ENCODE measurements around the gene SLIT3.

DNA sequence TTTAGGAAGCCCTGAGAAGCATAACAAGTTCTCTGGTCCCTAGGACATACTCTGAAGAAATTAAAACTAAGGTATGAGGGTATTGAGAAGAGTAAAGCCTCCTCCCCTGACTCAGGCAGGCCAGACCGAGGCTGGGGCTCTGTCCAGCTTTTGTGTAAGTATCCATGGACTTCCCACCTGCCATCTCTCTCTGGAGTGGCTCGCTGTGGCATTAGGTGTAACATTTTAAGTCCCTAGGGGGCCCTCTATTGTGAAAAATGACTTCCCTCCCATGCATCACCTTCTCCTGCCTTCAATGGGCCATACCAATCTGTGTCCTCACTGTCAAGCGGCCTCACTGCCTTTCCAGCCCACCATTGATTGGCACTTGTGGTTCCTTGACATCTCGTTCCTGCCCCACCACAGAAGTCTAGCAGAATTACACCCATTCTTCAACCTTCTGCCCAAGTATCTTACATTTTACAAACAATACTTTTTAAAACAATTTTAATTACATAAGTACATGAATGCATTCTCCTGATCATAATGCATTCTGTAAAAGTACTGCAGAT lies 205.5 kb downstream of the SLIT3 start:
- TF ChIP-seq, protein P1, sequence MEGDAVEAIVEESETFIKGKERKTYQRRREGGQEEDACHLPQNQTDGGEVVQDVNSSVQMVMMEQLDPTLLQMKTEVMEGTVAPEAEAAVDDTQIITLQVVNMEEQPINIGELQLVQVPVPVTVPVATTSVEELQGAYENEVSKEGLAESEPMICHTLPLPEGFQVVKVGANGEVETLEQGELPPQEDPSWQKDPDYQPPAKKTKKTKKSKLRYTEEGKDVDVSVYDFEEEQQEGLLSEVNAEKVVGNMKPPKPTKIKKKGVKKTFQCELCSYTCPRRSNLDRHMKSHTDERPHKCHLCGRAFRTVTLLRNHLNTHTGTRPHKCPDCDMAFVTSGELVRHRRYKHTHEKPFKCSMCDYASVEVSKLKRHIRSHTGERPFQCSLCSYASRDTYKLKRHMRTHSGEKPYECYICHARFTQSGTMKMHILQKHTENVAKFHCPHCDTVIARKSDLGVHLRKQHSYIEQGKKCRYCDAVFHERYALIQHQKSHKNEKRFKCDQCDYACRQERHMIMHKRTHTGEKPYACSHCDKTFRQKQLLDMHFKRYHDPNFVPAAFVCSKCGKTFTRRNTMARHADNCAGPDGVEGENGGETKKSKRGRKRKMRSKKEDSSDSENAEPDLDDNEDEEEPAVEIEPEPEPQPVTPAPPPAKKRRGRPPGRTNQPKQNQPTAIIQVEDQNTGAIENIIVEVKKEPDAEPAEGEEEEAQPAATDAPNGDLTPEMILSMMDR (conservative IDR thresholded peaks at IDR 0.05) = no peak
- TF ChIP-seq EZH2 (IDR thresholded peaks at IDR 0.05; ENCODE audit: low read depth) = no peak

Measured in PC-9 (cell line).